Skin epidermis (tissue), 12 donors: Measurements from ENCODE around the gene SHISA9.

Experiments
- H3K27ac ChIP-seq, 21 experiments: fragments of 200-600 bp; sonication (generic) in 11 of 21; one replicate each; pipeline ENCODE4 v1.5.0; 2020; ENCODE audit warnings: mild to moderate bottlenecking in 3 of 21, inconsistent platforms in 2 of 21, moderate library complexity in 2 of 21
- H3K4me3 ChIP-seq, 7 experiments: fragments of 200-600 bp; sonication (generic) in 2 of 7; one replicate each; pipeline ENCODE4 v1.5.0; 2020; ENCODE audit warnings: inconsistent platforms in 2 of 7, mild to moderate bottlenecking in 2 of 7, moderate library complexity in 1 of 7

Gene SHISA9

DNA sequence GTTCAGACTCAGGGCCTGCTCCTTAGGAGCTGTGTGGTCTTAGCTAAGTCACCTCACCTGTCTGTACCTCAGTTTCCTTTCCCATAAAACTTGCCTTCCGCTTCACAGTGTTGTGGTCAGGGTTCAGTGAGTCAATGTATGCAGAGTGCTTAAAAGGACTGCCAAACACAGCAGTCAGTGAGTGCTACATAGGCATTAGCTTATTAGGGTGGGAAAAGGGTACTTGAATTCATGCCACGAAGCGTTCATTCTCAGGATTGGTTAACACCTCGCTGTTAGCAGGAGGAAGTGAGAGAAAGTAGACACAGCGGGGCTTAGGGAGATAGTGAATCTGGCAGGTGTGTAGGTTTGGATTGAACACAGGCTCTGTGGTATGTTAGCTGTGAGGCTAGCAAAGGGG is 155.2 kb downstream of the SHISA9 start:
- H3K27ac ChIP-seq, result no peak overlapping the region
- H3K4me3 ChIP-seq, result no peak overlapping the region

DNA sequence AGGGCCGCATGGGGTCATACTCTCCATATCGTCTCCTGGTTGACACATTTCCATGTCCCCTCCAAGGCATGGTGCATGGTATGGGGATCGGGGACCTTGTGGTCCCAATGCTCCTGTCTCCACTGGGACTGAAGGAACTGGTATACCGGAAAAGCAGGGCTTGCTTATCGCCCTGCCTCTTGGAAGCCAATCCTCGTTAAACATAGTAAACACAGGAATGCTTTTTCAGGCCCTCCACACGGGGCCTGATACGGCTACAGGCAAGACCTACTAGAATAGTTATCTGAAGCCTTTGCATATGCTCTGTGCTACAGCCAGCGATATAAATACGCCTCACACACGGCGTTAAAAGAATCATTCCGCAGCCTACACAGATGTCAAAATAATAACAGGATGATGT is 159.5 kb downstream of the SHISA9 start:
- Histone ChIP-seq H3K27ac (no peak overlapping the region), H3K4me3 (no peak overlapping the region)

DNA sequence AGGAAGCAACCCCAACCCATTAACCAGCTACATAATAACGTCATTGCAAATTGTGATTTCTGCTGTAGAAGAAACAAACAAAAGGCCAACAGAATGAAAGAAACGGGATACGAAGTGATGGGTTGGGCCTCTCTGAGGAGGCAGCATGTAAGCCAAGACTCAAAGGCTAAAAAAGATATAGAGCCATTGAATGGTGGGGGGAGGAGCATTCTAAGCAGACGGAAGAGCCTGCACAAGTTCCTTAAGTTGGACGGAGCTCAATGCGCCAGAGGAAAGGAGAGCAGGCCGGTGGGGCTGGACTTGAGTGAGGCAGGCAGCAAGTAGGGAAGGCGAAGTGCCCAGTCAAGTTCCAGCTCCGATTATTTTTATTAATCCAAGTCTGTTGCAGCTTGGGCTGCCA is 160.3 kb downstream of the SHISA9 start:
- no peak overlapping the region for H3K27ac ChIP-seq

DNA sequence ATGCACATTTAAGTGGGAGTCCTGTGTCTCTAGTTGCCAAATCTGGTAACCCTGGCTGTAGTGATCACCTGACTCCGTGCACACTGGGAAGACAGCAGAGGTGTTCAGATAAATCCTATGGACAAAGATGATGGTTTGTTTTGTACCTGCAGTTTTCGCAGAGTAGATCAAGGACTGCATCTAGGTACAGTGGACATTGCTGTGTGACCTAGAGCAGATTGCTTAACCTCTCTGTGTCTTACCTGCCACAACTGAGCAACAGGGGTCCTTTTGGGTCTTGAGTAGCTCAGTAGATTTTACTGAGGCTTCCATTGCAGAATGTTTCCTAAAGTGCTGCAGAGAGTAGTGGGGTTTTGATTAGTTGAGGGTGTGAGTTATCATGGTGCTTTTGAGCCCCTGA is 160.8 kb downstream of the SHISA9 start:
- H3K27ac ChIP-seq, result no peak overlapping the region
- no peak overlapping the region for H3K4me3 ChIP-seq

More for the DNA sequence above, 160.3 kb downstream of the SHISA9 start:
- no peak overlapping the region for H3K4me3 ChIP-seq

DNA sequence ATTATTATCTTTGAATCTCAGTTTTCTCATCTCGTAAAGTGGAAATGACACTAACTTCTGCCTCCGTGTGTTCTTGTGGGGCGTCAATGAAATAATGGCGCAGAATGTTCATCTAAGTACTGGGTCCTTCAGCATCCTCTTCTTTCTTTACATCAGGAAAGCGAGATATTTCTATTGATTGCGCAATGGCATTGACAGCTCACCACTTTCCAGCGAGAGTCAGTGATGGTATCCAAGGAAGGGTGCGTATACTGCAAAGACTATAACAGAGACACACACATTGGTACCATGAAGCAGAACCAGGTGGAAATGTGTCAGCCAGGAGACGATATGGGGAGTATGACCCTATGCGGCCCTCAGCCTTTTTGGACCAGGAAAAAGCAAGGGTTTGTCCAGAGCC is 162.1 kb downstream of the SHISA9 start:
- Histone ChIP-seq H3K4me3 (no peak overlapping the region), H3K27ac (no peak overlapping the region)

DNA sequence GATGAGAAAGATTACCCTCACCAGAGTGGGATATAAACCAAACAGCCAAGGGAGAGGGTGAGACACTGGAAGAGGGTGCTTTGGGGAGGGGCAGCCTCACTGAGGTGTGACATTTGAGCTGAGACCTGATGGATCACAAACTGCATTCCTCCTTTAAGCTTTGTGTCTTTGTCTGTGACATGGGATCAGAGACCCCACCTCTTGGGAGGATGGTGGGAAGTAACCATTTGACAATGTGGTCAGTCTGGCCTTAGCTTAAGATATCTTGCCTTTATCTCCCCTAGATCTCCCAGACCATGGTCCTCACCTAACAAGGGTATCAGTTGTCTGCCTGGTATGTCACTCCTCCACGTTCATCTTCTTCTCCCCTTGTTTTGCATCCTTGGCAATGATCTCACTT is 163.4 kb downstream of the SHISA9 start:
- Histone ChIP-seq H3K4me3 (no peak overlapping the region), H3K27ac (no peak overlapping the region)

DNA sequence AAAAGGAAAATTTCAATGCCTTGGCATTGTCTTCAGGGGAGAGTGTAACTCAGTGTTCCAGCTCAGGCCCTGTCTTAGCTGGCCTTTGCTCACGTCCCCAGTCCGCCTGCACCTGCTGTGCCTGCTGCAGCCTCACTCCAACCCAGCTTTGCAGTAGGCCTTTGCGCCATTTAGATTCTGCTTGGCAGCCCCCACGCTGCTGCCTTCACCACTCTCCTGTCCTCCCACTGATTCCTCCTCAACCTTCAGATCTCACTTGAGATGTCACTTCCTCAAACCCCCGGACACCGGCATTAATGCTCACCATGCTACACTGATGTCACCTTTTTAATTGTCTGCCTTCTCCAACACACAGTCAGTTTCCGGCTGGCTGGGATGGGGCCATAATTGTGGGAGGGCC is 166.2 kb downstream of the SHISA9 start:
- Histone ChIP-seq H3K27ac (no peak overlapping the region), H3K4me3 (no peak overlapping the region)

DNA sequence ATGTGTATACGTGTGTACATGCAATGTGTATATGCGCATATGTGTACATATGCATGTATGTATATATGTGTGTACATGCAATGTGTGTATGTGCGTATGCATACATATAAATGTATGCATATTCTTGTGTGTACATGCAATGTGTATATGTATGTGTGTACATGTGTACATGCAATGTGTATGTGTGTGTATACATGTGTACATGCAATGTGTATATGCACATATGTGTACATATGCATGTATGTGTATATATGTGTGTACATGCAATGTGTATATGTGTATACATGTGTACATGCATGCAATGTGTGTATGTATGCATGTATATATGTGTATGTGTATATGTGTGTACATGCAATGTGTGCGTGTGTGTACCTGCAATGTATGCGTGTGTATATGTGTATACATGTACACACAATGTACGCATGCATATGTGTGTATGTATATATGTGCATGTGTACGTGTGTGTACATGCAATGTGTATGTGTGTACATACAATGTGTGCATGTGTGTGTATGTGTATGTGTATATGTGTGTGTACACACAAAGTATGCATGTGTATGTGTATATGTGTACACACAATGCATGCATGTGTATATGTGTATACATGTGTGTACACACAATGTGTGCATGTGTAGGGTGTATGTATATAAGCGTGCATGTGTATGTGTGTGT is 167.7 kb downstream of the SHISA9 start:
- no peak overlapping the region for H3K27ac ChIP-seq
- no peak overlapping the region for H3K4me3 ChIP-seq

DNA sequence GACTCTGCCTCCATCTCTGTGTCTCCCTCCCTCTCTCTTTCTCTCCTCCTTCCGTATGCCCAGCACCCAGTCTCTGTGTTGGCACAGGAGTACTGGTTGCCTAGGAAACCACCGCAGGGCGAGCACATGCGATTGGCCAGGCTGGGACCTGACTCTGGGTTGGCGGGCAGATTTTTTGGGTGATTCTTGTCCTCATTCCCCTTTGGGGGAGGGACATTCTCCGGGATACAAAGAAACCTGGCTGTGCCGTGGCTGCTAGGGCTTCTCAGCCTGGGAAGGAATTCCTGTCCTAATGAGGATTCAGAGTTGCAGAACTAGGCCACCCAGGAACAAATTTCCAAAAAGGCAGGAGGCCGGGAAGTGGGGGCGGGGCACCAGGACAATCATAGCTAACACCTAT is 168.9 kb downstream of the SHISA9 start:
- Histone ChIP-seq H3K4me3 (no peak overlapping the region), H3K27ac (no peak overlapping the region)

DNA sequence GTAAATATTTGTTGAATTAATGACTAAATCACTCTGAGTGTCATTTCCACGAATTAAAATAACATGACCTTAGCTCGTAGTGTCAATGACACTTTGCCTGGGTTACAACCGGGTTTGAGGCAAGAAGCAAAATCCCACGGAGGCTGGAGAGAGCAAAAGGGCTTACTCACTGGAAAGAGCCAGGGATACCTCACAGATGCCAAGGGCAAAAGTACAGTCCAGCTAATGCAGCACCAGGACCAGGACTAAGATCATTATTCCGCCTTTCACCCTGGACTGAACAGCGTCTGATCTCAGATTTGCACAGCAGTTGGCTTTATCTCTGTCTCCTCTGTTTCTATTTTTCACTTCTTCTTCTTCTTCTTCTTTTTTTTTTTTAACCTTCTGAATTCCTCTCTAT is 175.5 kb downstream of the SHISA9 start:
- Histone ChIP-seq H3K4me3 (no peak overlapping the region), H3K27ac (no peak overlapping the region)

DNA sequence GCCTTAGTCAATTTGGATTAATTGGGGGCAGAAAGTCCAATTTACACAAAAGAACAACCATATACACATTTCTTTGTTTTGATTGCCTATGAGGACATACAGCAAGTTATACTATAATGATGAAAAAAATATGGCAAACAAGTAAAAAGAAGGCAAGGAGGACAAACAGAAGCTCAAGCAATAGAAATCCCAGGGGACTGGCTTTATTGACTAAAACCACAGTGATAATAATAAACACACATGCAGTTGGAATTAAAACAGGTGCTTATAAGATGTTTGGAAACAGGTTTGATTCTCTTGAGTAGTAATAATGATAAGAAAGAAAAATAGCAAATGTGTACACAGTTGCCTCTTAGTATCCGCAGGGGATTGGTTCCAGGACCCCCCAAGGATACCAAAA is 176.4 kb downstream of the SHISA9 start:
- Histone ChIP-seq H3K4me3 (no peak overlapping the region), H3K27ac (no peak overlapping the region)

DNA sequence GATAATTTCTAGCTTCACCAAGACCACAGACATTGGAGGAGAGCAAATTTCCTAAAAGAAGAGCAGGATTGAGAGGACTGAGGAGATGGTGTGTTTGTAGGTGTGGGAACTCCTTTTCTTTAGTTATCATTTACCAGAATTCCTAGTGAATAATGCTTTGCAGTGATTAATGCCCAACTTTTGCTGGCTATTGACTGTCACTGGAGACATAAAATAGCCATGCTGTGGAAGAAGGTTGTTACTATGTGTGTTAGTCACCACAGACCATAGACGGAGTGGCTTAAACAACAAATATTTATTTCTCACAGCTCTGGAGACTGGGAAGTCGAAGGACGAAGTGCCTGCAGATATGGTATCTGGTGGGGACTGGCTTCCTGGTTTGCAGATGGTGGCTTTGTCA is 179.1 kb downstream of the SHISA9 start:
- Histone ChIP-seq H3K27ac (no peak overlapping the region), H3K4me3 (no peak overlapping the region)

DNA sequence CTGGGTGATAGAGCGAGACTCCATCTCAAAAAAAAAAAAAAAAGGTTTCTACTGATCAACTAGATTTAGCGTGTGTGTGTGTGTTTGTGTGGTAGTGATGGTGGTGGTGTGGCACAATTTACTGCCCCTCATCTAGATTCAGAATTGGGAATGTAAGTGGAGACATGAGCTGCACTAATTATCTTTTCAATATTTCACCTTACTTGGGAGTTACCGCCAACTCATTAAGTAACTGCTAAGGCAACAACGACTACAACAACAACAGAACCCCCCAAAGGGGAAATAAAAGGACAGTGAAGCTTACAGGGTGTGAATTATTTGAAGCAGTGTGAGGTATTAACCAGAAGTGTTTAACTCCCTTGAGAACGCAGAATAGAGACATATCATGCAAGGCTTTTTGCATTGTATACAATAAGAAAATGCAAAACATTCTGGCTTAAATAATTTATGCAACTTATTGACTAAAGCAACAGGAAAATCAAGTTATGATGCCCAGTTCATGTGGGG is 180.5 kb downstream of the SHISA9 start:
- Histone ChIP-seq H3K4me3 (no peak overlapping the region), H3K27ac (no peak overlapping the region)

DNA sequence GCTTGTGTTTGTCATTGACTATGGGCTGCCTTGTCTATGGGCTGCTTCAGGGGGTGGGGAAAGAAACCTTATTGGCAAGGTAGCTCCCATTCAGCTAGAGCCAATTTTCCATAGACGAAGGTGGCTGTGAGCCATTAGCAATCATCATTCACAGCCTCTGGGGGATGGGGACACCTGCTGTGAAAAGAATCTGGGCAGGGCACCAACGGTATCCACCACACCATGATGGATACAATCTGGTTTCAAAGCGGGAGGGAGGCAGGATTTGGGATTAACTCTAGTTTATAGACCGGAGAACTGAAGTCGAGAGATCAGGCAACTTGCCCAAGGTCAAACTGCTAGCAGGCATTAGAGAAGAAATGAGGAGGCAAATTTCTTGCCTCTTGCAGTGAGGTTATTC is 182.3 kb downstream of the SHISA9 start:
- Histone ChIP-seq H3K27ac (no peak overlapping the region), H3K4me3 (no peak overlapping the region)

DNA sequence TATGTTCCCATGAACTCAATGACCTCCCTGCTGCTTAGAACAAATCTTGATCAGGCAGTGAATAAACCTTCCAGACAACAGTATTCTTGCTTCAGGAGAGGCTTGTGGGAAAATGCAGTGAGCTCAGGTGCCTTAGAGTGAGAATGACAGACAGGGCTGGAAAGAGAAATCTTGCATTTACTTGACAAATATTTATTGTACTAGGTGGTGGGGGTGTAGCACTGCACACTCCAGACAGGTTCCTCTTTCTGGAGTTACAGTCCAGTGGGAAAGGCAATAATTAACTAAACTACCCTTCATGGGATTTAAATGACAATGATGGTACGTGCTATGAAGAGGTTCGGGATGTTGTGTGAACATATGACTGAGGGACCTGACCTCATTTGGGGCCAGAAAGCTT is 182.9 kb downstream of the SHISA9 start:
- Histone ChIP-seq H3K4me3 (no peak overlapping the region), H3K27ac (no peak overlapping the region)

DNA sequence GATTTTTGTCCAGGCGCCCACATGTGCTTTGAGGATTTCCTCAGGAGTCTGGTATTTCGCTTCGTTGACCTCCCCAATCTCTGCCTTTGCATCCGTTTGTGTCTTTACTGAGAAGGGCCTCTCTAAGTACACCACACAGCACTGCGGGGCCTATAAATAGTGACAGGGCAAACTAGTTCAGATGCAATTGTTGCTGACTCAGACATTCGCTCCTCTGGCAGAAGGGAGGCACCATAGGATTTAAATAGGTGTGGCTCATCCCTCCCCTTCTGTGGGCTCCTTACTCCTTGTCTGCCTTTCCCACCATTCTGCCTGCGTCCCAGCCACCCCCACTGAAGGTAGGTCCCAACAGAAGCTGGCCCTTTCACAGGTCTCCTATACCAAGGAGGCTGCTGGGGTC is 192.3 kb downstream of the SHISA9 start:
- Histone ChIP-seq H3K27ac (no peak overlapping the region), H3K4me3 (no peak overlapping the region)

DNA sequence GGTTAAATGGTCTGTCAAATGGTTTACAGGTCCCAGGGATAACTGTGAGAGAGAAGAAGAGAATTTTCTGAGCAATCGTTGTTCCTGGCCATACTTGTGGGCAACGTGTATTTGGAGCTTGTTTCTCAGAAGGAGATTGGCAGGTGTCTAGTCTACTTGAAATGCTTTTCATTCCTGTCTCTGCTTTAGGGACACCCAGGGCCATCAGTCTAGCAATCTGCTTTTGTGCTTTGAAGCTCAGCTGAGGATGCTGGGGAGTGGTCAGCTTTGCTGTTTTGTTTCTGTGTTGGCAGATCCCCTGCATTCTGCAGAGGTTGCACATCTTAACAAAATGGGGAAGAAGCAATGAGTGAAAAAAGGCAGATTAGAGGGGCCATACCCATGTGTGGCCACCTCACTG is 193.7 kb downstream of the SHISA9 start:
- Histone ChIP-seq H3K27ac (no peak overlapping the region), H3K4me3 (no peak overlapping the region)

DNA sequence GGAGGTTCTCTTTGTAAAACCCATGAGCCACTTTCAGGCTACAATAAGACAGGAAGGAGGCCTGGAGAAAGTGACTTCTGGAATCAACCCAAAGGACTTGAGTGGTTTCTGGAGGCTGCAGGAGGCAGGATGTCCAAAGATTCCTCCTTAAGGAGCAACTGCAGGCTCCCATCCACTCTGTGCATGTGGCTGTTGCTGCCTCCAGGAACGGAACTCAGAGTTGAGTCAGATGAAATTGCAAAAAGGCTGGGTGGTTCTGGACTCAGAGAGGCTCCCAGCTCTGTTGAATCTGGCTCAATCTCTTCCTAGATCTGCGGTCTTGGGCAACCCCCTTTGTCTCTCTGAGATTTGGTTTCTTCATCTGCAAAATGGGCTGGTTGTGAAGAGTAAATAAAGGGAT is 197.1 kb downstream of the SHISA9 start:
- Histone ChIP-seq H3K27ac (no peak overlapping the region), H3K4me3 (no peak overlapping the region)

DNA sequence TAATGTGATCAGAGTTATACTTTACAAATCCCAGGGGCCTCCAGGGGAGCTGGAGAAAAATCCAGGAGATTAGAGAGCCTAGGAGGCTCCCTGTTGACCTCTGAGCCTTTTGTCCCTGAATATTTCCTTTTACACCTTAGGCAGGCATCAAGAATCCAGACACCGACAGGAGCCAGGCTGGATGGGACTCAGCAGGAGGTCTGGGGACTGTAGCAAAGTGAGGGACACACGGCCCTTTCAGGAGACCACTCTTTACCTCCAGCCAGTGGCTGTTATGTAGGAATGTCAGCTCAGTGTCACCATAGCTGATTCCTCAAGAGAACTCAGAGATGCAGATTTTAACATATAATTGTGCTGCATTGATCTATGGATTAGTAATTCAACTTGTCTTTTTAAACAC is 198.4 kb downstream of the SHISA9 start:
- no peak overlapping the region for H3K27ac ChIP-seq
- no peak overlapping the region for H3K4me3 ChIP-seq

DNA sequence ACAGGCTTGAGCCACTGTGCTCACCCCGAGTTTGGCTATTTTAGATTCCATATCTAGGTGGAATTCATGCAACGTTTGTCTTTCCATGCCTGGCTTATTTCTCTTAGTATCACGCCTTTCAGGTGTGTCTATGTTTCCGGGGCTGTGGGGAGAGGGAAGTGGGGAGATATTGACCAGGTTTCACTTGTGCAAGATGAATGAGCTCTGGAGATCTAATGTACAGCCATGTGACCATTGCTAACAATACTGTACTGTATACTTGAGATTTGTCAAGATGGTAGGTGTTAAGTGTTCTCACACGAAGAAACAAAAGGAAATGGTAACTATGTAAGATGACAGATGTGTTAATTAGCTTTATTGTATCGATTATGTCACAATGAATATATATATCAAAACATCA is 199.6 kb downstream of the SHISA9 start:
- no peak overlapping the region for H3K27ac ChIP-seq
- no peak overlapping the region for H3K4me3 ChIP-seq

DNA sequence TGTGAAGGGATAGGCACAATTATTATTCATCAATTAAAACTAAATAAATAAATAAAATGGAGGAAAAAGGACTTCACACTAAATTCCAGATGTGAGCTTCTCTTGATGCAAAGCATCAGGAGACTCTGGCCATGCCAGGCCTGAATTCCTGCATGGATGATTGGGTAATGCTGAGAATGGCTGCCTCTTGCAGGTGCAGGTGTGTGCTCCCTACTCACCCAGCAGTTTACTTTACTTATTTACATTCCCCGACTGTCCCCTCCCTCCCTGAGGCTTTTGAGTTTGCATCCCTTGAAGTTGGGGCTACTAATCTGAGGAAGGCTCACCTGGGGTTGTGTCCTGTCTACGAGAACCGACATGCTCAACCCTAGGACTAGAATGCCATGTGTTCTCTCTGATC is 200.4 kb downstream of the SHISA9 start:
- Histone ChIP-seq H3K27ac (no peak overlapping the region), H3K4me3 (no peak overlapping the region)

DNA sequence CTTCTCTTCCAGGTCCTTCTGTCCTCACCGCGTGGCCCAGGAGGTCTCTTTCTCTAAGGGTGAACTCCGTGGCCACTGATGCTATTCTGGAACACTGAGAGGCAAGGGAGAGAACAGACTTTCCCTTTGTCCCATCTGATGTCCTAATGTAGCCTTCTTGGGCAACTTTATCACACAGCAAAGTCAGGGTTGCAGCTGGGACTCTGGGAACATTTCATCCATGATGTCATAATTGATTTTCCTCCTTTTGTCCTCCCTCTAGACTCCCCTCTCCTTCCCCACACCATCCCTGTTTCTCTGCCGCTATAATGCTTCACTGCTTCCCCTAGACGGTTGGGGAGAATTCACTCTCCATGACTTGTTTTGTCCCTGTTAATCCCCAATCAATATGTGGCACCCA is 201.0 kb downstream of the SHISA9 start:
- no peak overlapping the region for H3K27ac ChIP-seq
- H3K4me3 ChIP-seq, result no peak overlapping the region
